ENCODE measurements around the gene UROD.
"Not testable (repeated sequence)": the region's sequence is repeated elsewhere in the genome, so short reads cannot be mapped to it uniquely, and the experiment has no call there.

The UROD gene

DNA sequence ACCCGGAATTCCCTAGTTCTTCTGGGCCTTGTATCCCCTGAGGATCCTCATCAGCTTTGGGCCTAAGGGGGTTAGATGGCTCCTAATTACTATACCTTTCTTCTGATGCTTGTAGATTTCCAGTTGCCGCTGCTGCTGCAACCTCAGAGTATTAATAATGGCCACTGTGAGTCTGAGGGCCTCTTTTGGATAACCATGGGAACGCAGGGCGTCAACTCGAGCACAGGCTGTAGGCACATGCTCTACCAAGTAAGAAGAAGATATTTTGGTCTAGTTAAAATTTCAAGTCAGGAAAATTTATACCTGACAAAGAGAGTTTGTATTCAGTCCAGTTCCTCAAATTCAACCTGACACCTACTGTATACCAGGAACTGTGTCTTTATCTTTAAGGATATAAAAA lies 28.2 kb downstream of the UROD start:
- no peak for DNase-seq (ENCODE audit: low spot score)

- DNase-seq (ENCODE audit: low spot score), result no peak
These were observed 31.0 kb downstream of the UROD start for GRCh38 chr1:45043094-45043493.

DNA sequence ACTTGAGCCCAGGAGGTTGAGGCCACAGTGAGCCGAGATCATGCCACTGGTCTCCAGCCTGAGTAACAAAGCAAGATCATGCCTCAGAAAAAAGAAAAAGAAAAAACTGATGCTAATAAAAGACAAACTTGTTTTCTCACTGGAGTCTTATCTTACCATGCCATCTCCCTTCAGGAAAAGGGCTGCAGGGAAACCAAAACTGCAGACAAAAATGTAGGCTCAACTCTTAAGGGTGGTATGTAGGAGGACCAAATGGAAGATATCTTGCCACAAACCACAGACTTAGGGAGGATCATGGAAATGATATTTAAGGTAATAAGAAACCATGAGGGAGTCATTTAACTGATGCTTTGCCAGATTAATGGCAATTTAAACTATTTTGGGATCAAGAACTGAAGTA lies 32.9 kb downstream of the UROD start:
- DNase-seq (ENCODE audit: low spot score), result no peak

DNA sequence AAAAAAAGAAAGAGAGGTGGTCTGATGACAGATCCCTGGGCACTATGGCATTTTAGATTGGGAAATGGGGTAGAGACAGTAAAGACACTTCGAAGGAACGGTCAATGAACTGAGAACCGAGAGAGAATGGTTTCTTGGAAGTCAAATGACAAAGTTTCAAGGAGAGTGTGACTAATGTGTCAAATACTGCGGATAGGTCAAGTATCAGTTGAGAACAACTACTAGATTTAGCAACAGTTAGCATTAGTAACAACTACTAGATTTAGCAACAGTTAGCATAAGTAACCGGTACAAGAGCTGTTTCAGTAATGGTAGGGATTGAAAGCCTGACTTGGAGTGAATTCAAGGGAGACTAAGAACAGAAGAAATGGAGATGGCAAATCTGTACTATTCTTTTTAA lies 35.0 kb downstream of the UROD start:
- no peak for DNase-seq (ENCODE audit: low spot score)

DNA sequence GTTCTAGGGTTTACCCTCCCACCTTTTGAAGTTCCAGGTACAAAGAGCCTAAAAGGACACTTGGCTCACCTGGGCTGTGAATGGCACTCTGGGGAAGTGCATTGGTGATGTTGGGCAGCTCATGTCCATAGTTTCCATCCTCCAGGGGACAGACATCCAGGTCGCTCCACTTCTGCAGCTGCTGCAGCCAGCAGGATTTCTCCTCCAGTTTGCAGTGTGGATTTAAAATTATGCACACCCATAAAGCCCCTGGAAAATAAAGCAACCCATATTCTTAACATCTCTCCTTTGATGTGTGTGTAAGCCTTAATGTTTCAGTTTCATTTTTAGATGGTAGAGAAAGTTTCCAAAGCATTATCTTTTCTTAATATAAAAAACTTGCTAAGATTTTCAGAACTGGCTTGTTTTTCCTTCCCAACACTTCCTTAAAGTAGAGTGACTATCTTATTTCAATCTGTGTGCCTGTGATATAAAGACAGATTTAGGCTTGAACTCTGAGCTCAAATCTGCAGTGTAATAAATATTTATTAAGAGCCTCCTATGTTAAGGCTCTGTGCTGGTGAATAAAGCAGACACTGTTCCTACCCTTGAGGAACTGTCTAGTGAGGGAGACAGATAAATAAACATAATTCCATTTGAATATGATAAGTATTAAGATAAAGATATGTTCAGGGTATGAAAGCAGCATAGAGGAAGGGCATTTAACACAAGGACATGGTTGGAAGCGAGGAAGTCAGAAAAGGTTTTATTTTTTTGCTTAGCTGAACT lies 39.1 kb downstream of the UROD start:
- DNase-seq (ENCODE audit: low spot score), result no peak

- DNase-seq (ENCODE audit: low spot score), result no peak
These were observed 45.5 kb downstream of the UROD start for GRCh38 chr1:45057542-45057941.

DNA sequence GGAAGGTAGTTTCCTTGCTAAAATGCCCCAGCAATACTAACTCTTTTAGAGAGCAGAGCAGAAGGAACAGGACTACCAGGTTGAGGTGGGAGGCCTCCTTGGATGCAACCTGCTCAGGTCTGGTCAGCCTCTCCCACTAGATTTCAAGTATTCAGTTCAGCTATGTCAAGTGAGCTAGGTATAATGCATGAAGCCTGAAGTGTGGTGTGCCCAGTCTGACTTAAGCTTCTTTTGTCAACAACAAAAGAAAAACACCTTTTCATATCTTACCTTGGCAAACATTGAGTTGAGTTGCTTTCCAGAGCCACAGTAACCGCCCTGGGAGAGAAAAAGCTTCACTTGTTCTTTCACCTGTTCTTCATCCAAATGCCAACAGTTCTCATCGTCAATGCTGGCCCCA lies 47.8 kb downstream of the UROD start:
- no peak for DNase-seq (ENCODE audit: low spot score)

DNA sequence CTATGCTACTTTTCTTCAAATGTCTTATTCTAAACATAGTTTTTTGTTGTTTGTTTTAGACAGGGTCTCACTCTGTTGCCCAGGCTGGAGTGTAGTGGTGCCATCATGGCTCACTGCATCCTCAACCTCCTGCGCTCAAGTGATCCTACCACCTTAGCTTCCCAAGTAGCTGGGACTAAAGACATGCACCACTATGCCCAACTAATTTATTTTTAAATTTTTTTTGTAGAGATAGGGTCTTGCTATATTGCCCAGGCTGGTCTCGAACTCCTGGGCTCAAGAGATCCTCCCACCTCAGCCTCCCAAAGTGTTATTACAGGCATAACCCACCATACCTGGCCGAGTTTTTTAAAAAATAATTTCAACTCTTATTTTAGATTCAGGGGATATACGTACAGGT lies 50.4 kb downstream of the UROD start:
- DNase-seq (ENCODE audit: low spot score), result not testable (repeated sequence)

DNA sequence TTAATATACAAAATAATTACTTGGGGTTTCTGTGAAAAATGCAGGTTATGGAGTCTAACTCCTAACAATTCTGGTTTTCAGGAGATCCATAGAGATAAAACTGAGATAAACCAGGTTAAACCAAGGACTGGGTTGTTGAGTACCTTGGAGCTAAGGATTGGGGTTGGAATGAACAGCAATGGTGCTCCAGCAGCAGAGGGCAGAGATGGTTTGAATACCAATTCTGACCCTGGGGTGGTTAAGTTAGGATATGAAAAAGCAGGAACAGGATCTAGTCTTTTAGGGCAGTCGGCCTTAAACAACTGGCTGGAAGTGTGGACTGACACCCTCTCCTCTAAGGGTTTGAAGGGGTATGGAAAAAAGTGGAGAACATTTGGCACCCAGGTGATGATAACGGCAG lies 53.0 kb downstream of the UROD start:
- DNase-seq (ENCODE audit: low spot score), result no peak
